ENCODE data around the gene ACVR1B. TPM values are rescaled to one million over a fixed set of nuclear protein-coding genes. Genes with fewer than 3 reads are reported as not detected.

ACVR1B gene
- total and polyA plus RNA-seq, 9 of the 15 experiments (the other 6 are each of a cell fraction or from before 2014, with no cell fraction given), result 0.97 to 15.1 (median 6.8) TPM

DNA sequence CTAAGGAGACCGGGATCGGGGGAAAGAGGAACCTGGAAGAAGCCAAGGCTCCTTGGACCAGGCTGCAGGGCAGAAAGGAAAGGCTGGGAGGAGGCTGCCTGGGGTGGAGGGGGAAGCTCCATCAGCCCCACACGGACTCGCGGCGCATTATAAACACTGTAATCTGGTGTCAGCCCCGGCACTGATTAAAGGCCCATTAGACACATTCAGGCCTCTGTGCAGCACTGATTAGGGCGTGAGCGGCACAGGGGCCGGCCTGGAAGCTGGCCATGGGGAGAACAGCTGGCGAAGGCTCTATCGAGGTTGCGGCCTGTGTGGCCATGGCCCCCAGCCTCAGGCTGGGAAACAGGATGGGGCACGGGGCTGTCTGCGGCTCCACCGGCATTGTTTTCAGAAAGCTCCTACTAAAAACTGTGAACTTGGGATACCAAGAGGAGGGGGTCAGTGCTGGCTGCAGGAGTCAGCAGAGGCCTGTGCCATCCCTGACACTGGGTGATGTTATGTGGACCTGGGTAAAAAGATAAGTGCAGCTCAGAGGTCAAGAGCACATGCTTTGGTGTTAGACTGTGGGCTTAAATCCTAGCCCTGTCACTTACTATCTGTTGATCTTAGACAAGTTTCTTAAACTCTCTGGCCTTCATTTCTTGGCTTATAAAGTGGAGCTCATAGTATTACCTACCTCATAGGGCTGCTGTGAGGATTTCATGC, 33.6 kb upstream of the ACVR1B start (continued):
- TF ChIP-seq ZNF121 (CRISPR knock-in tag; conservative IDR thresholded peaks at IDR 0.05), result no peak
- no peak for TF ChIP-seq POU5F1 (IDR thresholded peaks at IDR 0.05; ENCODE audit: borderline replicate concordance, low read depth, low read length, partially characterized antibody)
- TF ChIP-seq, protein P1, sequence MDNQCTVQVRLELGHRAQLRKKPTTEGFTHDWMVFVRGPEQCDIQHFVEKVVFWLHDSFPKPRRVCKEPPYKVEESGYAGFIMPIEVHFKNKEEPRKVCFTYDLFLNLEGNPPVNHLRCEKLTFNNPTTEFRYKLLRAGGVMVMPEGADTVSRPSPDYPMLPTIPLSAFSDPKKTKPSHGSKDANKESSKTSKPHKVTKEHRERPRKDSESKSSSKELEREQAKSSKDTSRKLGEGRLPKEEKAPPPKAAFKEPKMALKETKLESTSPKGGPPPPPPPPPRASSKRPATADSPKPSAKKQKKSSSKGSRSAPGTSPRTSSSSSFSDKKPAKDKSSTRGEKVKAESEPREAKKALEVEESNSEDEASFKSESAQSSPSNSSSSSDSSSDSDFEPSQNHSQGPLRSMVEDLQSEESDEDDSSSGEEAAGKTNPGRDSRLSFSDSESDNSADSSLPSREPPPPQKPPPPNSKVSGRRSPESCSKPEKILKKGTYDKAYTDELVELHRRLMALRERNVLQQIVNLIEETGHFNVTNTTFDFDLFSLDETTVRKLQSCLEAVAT (IDR thresholded peaks at IDR 0.05), result no peak
- peak; percentile 95 for TF ChIP-seq CBFA2T2 (conservative IDR thresholded peaks at IDR 0.05)
- no peak for TF ChIP-seq ZNF354B (CRISPR knock-in tag; IDR thresholded peaks at IDR 0.05)
- no peak for TF ChIP-seq NFIX (CRISPR knock-in tag; IDR thresholded peaks at IDR 0.05; ENCODE audit: low read depth)
- TF ChIP-seq, protein P2, sequence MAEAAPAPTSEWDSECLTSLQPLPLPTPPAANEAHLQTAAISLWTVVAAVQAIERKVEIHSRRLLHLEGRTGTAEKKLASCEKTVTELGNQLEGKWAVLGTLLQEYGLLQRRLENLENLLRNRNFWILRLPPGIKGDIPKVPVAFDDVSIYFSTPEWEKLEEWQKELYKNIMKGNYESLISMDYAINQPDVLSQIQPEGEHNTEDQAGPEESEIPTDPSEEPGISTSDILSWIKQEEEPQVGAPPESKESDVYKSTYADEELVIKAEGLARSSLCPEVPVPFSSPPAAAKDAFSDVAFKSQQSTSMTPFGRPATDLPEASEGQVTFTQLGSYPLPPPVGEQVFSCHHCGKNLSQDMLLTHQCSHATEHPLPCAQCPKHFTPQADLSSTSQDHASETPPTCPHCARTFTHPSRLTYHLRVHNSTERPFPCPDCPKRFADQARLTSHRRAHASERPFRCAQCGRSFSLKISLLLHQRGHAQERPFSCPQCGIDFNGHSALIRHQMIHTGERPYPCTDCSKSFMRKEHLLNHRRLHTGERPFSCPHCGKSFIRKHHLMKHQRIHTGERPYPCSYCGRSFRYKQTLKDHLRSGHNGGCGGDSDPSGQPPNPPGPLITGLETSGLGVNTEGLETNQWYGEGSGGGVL (CRISPR knock-in tag; IDR thresholded peaks at IDR 0.05), result no peak
- TF ChIP-seq SMAD1 (IDR thresholded peaks at IDR 0.05; ENCODE audit: low read depth, low read length, partially characterized antibody), result peak; percentile 56
- TF ChIP-seq, protein P3, sequence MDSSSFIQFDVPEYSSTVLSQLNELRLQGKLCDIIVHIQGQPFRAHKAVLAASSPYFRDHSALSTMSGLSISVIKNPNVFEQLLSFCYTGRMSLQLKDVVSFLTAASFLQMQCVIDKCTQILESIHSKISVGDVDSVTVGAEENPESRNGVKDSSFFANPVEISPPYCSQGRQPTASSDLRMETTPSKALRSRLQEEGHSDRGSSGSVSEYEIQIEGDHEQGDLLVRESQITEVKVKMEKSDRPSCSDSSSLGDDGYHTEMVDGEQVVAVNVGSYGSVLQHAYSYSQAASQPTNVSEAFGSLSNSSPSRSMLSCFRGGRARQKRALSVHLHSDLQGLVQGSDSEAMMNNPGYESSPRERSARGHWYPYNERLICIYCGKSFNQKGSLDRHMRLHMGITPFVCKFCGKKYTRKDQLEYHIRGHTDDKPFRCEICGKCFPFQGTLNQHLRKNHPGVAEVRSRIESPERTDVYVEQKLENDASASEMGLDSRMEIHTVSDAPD (CRISPR knock-in tag; IDR thresholded peaks at IDR 0.05), result no peak
- TF ChIP-seq U2AF1 (optimal IDR thresholded peaks at IDR 0.05; ENCODE audit: low read depth, low read length), result no peak
- TF ChIP-seq, protein P4, sequence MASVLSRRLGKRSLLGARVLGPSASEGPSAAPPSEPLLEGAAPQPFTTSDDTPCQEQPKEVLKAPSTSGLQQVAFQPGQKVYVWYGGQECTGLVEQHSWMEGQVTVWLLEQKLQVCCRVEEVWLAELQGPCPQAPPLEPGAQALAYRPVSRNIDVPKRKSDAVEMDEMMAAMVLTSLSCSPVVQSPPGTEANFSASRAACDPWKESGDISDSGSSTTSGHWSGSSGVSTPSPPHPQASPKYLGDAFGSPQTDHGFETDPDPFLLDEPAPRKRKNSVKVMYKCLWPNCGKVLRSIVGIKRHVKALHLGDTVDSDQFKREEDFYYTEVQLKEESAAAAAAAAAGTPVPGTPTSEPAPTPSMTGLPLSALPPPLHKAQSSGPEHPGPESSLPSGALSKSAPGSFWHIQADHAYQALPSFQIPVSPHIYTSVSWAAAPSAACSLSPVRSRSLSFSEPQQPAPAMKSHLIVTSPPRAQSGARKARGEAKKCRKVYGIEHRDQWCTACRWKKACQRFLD (CRISPR knock-in tag; IDR thresholded peaks at IDR 0.05), result peak; percentile 58; the same call in 1 of the 2 replicates
- TF ChIP-seq, protein P5, sequence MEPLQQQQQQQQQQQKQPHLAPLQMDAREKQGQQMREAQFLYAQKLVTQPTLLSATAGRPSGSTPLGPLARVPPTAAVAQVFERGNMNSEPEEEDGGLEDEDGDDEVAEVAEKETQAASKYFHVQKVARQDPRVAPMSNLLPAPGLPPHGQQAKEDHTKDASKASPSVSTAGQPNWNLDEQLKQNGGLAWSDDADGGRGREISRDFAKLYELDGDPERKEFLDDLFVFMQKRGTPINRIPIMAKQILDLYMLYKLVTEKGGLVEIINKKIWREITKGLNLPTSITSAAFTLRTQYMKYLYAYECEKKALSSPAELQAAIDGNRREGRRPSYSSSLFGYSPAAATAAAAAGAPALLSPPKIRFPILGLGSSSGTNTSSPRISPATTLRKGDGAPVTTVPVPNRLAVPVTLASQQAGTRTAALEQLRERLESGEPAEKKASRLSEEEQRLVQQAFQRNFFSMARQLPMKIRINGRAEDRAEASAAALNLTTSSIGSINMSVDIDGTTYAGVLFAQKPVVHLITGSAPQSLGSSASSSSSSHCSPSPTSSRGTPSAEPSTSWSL (CRISPR knock-in tag; IDR thresholded peaks at IDR 0.05; ENCODE audit: borderline replicate concordance), result no peak
- TF ChIP-seq, protein P6, sequence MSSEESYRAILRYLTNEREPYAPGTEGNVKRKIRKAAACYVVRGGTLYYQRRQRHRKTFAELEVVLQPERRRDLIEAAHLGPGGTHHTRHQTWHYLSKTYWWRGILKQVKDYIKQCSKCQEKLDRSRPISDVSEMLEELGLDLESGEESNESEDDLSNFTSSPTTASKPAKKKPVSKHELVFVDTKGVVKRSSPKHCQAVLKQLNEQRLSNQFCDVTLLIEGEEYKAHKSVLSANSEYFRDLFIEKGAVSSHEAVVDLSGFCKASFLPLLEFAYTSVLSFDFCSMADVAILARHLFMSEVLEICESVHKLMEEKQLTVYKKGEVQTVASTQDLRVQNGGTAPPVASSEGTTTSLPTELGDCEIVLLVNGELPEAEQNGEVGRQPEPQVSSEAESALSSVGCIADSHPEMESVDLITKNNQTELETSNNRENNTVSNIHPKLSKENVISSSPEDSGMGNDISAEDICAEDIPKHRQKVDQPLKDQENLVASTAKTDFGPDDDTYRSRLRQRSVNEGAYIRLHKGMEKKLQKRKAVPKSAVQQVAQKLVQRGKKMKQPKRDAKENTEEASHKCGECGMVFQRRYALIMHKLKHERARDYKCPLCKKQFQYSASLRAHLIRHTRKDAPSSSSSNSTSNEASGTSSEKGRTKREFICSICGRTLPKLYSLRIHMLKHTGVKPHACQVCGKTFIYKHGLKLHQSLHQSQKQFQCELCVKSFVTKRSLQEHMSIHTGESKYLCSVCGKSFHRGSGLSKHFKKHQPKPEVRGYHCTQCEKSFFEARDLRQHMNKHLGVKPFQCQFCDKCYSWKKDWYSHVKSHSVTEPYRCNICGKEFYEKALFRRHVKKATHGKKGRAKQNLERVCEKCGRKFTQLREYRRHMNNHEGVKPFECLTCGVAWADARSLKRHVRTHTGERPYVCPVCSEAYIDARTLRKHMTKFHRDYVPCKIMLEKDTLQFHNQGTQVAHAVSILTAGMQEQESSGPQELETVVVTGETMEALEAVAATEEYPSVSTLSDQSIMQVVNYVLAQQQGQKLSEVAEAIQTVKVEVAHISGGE (CRISPR knock-in tag; IDR thresholded peaks at IDR 0.05), result peak in 1 of 3 experiments; percentile 38; a peak in 1 of 6 replicates
- TF ChIP-seq ETV5 (CRISPR knock-in tag; IDR thresholded peaks at IDR 0.05; ENCODE audit: low read depth), result no peak
